ENCODE results near the gene HOXA7. TPM values are rescaled to one million over a fixed set of nuclear protein-coding genes. Genes with fewer than 3 reads are reported as not detected.

The HOXA7 gene
- polyA plus RNA-seq, 1 experiment, result 4.4 TPM

DNA sequence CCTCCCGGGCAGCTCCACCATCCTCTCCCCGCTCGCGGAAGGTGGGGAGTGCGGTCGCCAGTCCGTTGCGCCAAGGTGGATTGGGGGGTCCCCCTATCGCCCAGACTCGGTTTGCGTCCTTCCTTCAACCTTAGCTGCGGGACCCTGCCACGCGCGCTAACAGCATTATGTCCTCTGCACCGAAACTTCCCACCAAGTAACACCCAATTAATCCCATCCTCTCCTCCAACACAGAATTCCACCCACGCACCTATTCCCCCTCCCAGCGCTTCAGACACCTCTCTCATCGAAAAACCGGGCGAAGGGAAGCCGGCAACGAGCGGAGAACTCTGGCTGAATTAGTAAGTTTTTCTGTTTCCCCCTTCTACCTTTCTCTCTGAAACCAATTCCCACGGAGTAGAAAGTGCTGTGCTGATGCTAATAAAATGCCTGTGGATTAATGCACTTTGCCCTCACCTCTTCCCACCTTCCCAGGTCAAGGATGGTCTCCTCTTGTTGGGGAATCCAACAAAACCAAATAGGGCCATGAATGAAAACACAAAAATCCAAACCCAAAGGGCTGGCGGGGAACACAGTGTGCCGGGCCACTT lies 5.0 kb downstream of the HOXA7 start:
- ChIA-PET CTCF (interaction anchor here (0.6 to 6.9 kb wide), 23 partner anchors 8 to 1255 kb away, joined by 3 to 74 read pairs (median 5); partner anchors contain the start of genes HOXA13, HOXA5 and HOXA9), POLR2A (no interaction called here)
- DNase-seq (ENCODE audit: low read depth), result no peak
- Histone ChIP-seq H3K4me3 (ENCODE audit: low read depth, low read length) (peak overlapping the region; percentile 59), H3K27me3 (ENCODE audit: control insufficient read depth, insufficient read depth, low read length) (no peaks in the 10 kb centered on the region), H3K36me3 (ENCODE audit: control insufficient read depth, insufficient read depth, low read length) (no peaks in the 10 kb centered on the region)
- TF ChIP-seq, protein P1, sequence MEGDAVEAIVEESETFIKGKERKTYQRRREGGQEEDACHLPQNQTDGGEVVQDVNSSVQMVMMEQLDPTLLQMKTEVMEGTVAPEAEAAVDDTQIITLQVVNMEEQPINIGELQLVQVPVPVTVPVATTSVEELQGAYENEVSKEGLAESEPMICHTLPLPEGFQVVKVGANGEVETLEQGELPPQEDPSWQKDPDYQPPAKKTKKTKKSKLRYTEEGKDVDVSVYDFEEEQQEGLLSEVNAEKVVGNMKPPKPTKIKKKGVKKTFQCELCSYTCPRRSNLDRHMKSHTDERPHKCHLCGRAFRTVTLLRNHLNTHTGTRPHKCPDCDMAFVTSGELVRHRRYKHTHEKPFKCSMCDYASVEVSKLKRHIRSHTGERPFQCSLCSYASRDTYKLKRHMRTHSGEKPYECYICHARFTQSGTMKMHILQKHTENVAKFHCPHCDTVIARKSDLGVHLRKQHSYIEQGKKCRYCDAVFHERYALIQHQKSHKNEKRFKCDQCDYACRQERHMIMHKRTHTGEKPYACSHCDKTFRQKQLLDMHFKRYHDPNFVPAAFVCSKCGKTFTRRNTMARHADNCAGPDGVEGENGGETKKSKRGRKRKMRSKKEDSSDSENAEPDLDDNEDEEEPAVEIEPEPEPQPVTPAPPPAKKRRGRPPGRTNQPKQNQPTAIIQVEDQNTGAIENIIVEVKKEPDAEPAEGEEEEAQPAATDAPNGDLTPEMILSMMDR (IDR thresholded peaks at IDR 0.05; ENCODE audit: insufficient read depth, low read depth, low read length), result no peak

DNA sequence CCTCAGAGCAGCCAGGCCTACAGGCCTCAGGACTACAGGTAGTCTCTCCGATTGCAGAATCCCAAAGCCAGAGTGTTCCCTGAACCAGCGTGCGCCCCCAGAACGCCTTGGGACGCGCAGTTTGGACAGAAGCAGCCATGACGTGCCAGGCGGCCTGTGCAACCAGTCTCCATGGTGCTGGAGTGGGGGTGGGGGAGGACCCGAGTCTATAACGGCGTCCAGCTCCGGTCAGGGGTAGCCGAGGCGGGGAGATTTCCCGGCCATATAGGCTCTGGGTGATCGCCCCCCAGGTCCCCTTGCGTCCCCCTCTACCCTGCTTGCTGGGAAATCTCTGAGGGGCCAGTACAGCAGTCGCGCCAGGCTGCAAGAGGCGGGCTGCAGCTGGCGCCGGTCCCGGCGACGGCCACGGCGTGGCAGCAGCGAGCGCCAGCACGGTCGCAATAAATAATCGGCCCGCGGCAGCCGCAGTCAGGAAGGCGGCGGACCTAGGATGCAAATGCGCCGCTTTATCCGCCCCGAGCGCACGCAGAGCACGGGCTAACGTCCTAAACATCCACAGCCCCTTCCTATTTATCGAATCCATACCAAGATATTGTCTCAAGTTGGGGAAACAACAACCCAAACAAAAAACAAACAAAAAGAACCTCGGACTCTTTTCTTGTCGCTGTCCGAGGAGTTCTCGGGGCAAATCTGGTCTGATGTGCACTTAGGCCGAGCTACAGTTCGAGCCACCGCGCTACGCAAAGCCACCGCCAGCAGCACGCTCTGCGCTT lies 5.7 kb downstream of the HOXA7 start:
- Histone ChIP-seq H3K27me3 (ENCODE audit: control insufficient read depth, insufficient read depth, low read length) (no peaks in the 10 kb centered on the region), H3K4me3 (ENCODE audit: low read depth, low read length) (peak overlapping the region; percentile 59), H3K36me3 (ENCODE audit: control insufficient read depth, insufficient read depth, low read length) (no peaks in the 10 kb centered on the region; the same call in 1 of the 2 replicates)
- TF ChIP-seq, protein P1 (IDR thresholded peaks at IDR 0.05; ENCODE audit: insufficient read depth, low read depth, low read length), result peak; percentile 74
- no peak for DNase-seq (ENCODE audit: low read depth)
- ChIA-PET POLR2A (no interaction called here), CTCF (interaction anchor here (0.7 to 6.9 kb wide), 28 partner anchors 9 to 1254 kb away, joined by 3 to 74 read pairs (median 4); partner anchors contain the start of genes HOXA13 and HOXA9)

DNA sequence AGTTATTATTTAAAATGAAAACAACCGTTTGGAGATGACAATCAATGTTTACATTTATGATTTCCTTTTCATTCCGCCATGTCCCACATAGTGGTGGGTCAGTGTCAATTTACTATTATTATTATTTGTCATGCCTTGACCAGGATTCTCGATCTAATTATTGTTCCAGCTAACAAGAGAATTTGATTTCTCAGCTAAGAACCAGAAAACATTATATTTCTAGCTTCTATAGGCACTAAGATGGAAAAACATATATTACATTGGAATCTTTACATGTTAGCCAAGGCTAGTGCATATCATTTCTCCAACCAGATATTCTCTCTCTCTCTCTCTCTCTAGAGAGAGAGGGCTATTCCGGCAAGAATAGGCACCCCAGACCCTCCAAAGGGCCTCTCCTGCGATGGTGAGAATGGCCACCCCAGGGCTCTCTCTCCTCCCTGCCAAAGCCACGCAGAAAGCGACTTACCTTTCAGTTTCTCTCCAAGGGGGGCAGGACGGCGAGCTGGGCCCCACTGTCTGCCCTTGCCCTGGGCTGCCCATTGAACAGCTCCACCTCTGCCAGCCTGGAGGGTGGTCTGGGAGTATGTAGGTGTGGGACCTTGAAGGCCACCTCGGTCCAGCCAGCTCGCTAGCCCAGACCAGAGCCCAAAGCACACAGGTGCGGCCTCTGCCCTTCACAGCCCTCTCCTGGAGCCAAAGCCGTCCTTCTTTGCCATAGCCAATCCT lies 6.5 kb downstream of the HOXA7 start:
- POLR2A ChIA-PET, result no interaction called here
- H3K36me3 ChIP-seq (ENCODE audit: control insufficient read depth, insufficient read depth, low read length), result peaks cover 1% of the 10 kb centered on the region; the same call in 1 of the 2 replicates
- no peaks in the 10 kb centered on the region for H3K27me3 ChIP-seq (ENCODE audit: control insufficient read depth, insufficient read depth, low read length)
- CTCF ChIA-PET, result interaction anchor here (0.7 to 6.9 kb wide), 24 partner anchors 8 to 780 kb away, joined by 3 to 74 read pairs (median 4); partner anchors contain the start of gene HOXA9
- no peak for DNase-seq (ENCODE audit: low read depth)
- TF ChIP-seq, protein P1 (IDR thresholded peaks at IDR 0.05; ENCODE audit: insufficient read depth, low read depth, low read length), result no peak
- H3K4me3 ChIP-seq (ENCODE audit: low read depth, low read length), result peak overlapping the region; percentile 59

DNA sequence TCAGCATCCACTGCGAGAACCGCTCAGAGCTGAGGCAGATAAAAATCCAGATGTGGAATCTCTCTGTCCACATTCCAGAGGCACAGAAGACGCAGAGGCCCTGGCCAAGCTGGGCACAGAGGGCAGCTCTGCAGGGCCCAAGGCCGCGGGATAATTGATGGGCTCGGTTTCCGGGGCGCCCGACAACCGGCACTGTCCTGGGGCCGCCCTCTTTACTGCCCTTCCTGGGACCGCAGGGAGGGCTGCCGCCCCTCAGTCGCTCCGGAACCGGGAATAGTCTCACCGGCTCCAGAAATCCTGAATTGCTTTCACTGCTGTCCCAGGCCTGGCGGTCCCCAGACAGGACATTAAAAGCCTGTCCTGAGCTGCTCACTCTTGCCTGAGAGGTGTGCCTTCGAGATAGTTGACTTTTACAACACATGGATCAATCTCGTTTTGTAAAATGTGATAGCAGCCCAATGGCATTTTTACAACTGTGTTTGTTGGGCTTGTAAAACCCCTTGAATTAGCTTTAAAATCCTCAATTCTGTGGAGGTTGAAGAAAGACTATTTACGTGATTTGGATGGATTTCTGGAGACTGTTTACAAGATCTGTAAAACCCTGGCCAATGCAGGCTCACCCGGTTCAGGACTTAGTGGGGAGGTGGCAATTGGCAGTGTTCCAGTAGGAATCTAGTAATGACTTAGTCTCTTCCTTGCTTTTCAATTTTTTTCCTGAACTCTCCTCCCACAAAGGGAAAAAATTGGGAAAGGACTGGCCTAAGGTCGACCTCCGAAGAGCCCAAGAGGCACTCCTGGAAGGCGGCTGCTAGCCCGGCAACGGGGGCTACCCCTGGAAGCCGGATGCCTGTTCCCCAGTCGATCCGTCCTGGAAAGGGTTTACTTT lies 7.5 kb downstream of the HOXA7 start:
- H3K4me3 ChIP-seq (ENCODE audit: low read depth, low read length), result no peak overlapping the region
- H3K36me3 ChIP-seq (ENCODE audit: control insufficient read depth, insufficient read depth, low read length), result peaks cover 1% of the 10 kb centered on the region; the same call in 1 of the 2 replicates
- TF ChIP-seq, protein P1 (IDR thresholded peaks at IDR 0.05; ENCODE audit: insufficient read depth, low read depth, low read length), result no peak
- no peaks in the 10 kb centered on the region for H3K27me3 ChIP-seq (ENCODE audit: control insufficient read depth, insufficient read depth, low read length)
- no peak for DNase-seq (ENCODE audit: low read depth)
- ChIA-PET POLR2A (no interaction called here), CTCF (interaction anchor here (1.1 to 6.9 kb wide), 9 partner anchors 7 to 779 kb away, joined by 3 to 74 read pairs (median 9); no protein-coding TSS in a partner anchor)
